Activated CD4-positive, alpha-beta T cell treated with anti-CD3 and anti-CD28 coated beads, Interleukin-2, Interleukin-4, amounts not matched to agents 100 ng/mL and 50 ng/mL, durations not matched to agents 16 hours and 8 hours (primary cell): ENCODE data around the gene MYO16.
"Not testable (repeated sequence)": the region's sequence is repeated elsewhere in the genome, so short reads cannot be mapped to it uniquely, and the experiment has no call there.

ENCODE experiments used
- DNase-seq: peaks from one replicate; pipeline ENCODE4 v3.0.0-alpha.2; 2020; ENCODE audit warnings: low spot score

Gene MYO16

GRCh38 chr13:109199280-109199679, 569.9 kb downstream of the MYO16 start:
- DNase-seq: no peak

GRCh38 chr13:109200556-109200955, 571.1 kb downstream of the MYO16 start:
- no peak for DNase-seq

GRCh38 chr13:109203587-109203986, 574.2 kb downstream of the MYO16 start:
- DNase-seq: no peak

- DNase-seq: no peak
These were observed 574.8 kb downstream of the MYO16 start for GRCh38 chr13:109204252-109204651.

DNA sequence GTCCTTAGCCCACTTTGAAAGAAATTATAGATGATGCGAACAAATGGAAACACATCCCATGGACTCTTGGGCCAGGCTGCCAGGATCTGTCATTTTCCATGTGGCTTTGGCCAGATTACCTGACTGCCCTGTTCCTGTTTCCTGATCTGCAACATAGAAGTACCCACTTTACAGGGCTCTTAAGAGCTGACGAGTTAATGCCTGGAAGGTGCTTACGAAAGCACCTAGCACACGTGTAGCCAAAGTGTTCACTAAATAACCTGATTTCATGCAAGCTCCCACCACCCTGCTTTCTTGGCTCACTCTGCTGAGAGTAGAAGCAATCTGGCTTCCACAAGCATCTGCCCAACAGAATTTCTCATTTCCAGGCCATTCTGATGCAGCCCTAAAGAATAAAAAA, 575.2 kb downstream of the MYO16 start:
- no peak for DNase-seq

DNA sequence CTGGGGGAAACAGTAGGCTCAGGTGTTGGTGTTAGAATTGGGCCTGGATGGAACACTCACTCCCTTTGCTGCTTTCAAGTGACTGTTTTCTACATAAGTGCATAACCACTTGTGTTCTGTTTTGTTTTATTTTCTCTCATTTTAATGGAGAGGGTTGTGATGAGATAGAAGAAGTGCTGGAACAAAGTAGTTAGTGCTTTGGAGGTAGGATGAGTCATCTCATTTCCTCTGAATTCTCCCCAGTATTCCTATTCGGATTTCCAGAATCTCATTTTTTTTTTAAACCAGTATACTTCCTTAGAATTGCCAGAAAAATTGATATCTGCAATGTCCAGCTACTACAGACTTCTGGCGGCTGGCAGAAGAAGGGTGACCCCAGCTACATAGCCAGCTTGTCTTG, 575.9 kb downstream of the MYO16 start:
- no peak for DNase-seq

DNA sequence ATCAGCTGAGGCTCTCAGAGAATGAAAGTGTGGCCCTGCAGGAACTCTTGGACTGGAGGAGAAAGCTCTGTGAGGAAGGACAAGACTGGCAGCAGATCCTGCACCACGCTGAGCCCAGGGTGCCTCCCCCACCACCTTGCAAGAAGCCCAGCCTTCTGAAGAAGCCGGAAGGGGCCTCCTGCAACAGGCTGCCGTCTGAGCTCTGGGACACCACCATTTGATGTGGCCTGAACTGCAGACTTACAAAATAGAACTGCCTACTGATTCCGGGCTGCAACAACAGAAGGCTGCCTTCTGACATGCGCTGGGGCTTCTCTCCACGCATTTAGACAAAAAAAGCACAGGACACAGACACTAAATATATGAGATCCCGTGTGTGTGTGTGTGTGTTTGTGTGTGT, 577.2 kb downstream of the MYO16 start:
- no peak for DNase-seq

DNA sequence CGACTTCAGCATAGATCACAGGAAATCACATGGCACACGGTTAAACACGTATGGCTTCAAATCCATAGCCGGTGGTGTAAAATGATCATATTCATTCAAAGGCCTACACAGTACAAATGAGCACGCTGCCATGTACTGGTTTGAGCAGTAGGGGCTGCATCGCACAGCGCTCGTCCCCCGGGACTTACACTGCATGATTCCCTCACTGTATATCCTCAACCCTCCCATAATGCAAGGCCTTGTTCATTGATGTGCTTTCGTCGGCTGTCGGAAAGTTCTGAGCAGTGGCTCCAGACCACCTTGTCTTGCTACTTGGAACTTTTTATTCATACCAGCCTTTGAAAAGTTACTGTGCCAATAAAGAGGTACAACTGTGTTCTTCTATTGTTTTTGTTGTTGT, 578.2 kb downstream of the MYO16 start:
- DNase-seq: no peak

DNA sequence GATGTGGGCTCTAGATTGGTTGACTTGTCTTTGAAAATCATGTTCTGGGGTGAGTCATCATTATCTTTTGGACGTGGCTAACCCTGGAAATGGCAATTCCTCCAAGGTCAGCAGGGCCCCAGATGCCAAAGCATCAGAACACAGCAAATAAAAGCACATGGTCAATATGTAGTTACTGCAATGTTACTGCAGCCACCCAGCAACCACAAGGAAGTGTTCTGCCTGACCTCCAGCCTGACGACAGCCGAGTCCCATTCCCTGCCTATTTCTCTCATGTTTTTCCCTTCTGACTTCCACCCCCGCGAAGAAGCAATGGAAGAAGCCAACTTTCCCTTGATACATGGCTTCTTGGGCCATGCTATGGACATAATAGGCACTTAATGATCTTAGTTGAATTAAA, 579.1 kb downstream of the MYO16 start:
- no peak for DNase-seq

GRCh38 chr13:109209526-109209925, 580.1 kb downstream of the MYO16 start:
- no peak for DNase-seq

GRCh38 chr13:109211616-109212015, 582.2 kb downstream of the MYO16 start:
- no peak for DNase-seq

- no peak for DNase-seq
These were observed 583.2 kb downstream of the MYO16 start for GRCh38 chr13:109212650-109213049.

DNA sequence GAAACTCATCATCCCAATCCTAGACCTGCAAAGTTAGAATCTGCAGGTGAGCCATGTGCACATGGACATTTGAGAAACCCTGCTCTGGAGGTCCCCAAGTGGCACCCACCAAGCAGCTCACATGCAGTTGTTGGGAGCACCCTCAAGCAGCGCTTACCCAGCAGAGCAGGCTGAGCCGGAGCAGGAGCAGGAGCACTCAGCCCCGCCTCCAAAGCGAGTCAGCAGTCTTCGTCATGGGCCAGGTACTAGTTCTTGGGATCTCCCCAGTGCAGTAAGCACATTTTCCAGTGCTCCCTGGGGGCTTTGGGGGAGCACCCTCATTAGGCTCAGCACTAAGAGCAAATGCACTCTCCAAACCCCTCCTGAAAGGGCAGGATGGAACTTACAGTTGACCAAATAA, 584.3 kb downstream of the MYO16 start:
- DNase-seq: no peak

GRCh38 chr13:109214393-109214792, 585.0 kb downstream of the MYO16 start:
- DNase-seq: no peak

- no peak for DNase-seq
These were observed 586.0 kb downstream of the MYO16 start for GRCh38 chr13:109215377-109215776.

DNA sequence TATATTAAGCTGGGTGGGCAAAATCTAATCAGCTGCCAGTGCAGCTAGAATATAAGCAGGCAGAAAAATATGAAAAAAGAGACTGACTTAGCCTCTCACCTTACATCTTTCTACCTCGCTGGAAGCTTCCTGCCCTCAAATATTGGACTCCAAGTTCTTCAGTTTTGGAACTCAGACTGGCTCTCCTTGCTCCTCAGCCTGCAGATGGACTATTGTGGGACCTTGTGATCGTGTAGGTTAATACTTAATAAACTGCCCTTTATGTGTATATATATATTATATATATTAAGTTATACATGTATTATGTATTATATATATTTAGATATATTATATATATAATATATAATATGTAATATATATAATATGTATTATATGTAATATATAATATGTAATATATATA, 588.1 kb downstream of the MYO16 start:
- not testable (repeated sequence) for DNase-seq

GRCh38 chr13:109220631-109221030, 591.2 kb downstream of the MYO16 start:
- DNase-seq: no peak

DNA sequence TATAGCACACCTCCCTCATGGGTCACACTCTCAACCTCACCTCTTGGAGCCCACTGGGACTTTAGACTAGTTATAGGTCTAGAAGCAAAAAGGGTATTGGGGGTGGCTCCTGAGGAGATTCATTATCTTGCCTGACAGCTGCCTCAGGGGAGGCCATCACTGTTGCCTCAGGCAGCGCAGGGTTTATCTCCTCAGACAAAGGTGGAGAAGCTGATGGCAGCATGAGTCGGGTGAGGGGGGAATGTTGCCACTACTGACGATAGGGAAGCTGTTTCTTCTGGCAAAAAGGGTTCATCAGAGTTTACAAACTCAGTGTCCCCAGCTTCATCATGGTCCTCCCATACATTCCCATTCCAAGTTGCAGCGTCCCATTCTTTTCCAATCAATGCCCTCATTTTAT, 594.6 kb downstream of the MYO16 start:
- no peak for DNase-seq

DNA sequence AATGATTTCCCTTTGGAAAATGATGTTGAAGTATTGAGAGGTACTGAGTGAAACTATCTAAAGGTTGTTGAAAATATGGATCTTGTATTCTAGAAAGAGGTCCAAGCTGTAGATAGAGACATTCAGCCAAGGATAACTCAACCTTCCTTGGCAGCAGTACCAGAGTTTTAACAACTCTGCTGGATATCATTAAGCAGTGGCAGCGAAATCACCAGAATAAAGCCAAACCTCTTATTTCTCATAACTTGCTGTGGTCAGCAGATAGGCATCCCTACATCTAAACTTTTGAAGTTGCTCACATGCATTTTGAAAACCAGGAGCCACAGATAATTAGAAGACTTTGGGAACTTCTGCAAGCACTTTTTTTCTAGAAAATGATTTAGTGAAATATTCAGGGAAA, 597.2 kb downstream of the MYO16 start:
- DNase-seq: no peak

DNA sequence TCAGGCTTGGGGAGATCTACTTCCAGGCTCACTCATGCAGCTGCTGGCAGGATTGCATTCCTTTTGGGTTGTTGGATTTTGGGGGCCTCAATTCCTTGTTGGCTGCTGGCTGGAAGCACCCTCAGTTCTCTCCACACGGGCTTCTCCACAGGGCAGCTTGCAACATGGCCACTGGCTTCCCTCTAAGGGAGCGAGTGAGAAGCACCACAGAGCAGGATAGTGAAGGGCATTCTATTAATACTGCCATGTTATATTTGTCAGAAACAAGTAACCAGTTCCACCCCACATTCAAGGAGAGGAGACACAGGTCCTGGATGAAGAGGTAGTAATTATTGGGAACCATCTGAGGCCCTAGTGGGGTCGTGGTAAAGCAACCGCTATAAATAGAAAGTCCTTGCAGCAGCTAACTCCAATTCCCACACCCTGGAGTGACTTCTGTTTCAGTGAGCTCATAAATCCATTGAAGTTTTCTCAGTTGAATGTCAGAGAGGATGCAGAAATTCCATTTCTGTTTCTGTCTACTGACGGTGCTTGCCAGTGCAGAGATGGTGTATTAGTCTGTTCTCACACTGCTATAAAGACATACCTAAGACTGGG, 598.0 kb downstream of the MYO16 start:
- no peak for DNase-seq

GRCh38 chr13:109228211-109228610, 598.8 kb downstream of the MYO16 start:
- no peak for DNase-seq

DNA sequence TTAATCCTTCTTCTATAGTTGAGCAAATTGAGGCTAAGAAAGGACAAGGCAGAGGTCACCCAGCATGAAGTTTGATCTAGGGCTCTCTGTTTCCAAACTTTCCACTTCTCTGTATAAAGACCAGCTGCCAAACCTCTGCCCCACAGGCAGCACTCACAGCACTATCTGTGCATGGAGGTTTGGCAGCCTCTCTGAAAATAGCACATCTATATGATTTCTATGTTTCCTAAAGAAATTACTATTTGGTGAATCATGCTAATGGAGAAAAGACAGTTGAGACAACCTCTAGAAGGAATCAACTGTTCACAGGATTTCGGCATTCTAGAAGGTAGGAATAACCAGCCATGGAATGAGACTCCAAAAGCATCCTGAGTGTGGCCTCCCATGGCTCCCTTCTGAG, 602.5 kb downstream of the MYO16 start:
- no peak for DNase-seq

GRCh38 chr13:109233293-109233692, 603.9 kb downstream of the MYO16 start:
- DNase-seq: no peak

DNA sequence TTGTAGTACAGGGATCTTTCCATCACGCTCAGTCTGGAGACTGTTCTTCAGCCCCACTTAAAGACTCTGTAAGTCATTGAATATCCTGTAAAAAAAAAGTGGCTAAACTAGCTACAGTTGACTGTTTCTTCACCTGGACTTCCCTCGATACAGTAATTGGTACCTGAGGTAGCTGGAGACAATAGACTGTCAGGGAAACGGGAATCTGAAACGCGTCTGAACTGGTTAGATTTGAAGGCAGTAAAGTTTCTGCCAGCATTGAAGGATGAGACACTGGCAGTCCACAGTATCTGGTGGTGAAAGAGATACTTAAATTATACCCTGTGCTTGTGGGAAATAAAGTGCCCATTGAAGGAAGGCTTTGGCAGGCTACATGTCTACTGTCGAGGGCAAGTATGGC, 606.5 kb downstream of the MYO16 start:
- DNase-seq: no peak

DNA sequence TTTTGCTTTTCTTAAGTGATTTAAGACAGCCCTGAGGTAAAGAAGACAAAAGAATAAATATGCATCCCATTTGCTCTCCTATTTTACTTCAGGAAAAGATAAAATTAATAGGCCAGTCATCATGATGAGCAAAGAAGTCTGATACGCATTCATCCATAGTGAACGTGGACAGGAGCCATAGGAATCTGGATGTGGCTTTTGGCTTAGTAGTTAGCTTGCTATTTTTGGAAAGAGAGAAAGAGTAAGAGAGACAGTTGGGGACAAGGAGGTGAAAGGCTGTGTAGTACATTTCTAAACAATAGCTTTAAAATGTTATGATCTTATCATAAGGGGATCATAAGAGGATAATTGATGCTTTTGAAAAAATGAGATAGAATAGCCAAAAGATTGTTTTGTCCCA, 611.7 kb downstream of the MYO16 start:
- no peak for DNase-seq
